ENCODE results near the gene CDH23. TPM values are rescaled to one million over a fixed set of nuclear protein-coding genes. Genes with fewer than 3 reads are reported as not detected.

CDH23 gene
- total RNA-seq, 1 donor from 2014 or later, result 9.4 TPM

DNA sequence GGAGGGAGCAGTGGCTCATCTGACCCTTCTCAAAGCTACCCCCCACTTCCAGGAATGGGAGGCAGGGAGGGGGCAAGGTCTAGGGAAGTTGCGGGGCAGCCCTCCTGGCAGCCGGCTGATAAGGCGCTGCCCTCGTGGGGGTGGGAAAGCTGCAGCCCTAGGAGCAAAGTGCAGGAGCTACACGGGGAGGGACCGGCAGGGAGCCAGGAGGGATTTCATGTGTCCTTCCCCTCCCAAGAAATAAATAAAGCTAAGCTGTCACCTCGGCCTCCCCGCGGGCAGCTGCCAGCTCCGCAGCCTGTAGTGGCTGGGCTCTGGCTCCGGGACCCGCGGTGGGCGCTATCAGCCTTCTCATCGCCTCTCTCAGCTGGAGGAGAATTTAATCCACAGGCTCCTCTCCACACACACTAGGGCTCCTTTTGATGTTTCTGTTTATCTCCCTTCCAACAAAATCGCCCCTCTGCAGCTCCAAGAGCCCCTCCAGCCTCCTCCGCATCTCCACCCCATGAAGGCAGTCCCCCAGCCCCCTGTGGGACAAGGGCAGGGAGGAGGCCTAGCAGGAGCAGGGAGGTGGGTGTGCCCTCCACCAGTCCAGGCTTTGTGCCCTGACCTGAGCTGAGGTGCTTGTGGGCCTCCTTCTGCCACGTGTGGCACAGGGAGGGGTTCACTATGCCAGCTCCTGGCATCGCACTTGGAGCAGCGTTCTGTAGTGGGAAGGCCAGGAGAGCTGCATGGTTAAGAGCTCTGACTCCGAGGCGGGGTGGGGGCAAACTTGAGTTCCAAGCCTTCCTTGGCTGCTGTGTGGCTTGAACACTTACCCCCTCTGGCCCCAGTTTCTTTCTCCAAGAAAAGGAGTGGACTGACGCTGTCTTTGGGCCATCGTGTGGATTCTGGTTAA lies 242.4 kb downstream of the CDH23 start:
- no peak for DNase-seq (ENCODE audit: extremely low spot score, unreplicated experiment)
- Mint-ChIP-seq H3K9me3 (no peaks in the 10 kb centered on the region), H3K4me1 (ENCODE audit: unreplicated experiment) (peaks cover 24% of the 10 kb centered on the region), H3K27me3 (peaks cover 20% of the 10 kb centered on the region), H3K4me3 (no peak overlapping the region), H3K27ac (no peak overlapping the region), H3K36me3 (no peaks in the 10 kb centered on the region)
- TF ChIP-seq, protein P1, sequence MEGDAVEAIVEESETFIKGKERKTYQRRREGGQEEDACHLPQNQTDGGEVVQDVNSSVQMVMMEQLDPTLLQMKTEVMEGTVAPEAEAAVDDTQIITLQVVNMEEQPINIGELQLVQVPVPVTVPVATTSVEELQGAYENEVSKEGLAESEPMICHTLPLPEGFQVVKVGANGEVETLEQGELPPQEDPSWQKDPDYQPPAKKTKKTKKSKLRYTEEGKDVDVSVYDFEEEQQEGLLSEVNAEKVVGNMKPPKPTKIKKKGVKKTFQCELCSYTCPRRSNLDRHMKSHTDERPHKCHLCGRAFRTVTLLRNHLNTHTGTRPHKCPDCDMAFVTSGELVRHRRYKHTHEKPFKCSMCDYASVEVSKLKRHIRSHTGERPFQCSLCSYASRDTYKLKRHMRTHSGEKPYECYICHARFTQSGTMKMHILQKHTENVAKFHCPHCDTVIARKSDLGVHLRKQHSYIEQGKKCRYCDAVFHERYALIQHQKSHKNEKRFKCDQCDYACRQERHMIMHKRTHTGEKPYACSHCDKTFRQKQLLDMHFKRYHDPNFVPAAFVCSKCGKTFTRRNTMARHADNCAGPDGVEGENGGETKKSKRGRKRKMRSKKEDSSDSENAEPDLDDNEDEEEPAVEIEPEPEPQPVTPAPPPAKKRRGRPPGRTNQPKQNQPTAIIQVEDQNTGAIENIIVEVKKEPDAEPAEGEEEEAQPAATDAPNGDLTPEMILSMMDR (conservative IDR thresholded peaks at IDR 0.05), result no peak

DNA sequence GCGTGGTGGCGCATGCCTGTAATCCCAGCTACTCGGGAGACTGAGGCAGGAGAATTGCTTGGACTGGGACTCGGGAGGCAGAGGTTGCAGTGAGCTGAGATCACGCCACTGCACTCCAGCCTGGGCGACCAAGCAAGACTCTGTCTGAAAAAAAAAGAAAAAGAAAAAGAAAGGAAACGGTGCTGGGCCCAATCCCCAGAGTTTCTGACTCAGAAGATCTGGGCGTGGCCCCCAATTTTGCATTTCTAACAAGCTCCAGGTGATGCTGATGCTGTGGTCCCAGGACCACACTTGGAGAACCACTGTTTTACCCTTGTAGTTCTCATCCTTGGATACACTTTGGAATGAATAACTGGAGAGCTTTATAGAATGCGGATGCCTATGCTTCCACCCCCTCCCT lies 243.9 kb downstream of the CDH23 start:
- Mint-ChIP-seq H3K4me1 (ENCODE audit: unreplicated experiment) (peaks cover 13% of the 10 kb centered on the region), H3K4me3 (no peak overlapping the region), H3K27me3 (peaks cover 8% of the 10 kb centered on the region), H3K27ac (no peak overlapping the region), H3K36me3 (no peaks in the 10 kb centered on the region), H3K9me3 (no peaks in the 10 kb centered on the region)
- DNase-seq (ENCODE audit: extremely low spot score, unreplicated experiment), result no peak
- TF ChIP-seq, protein P1 (conservative IDR thresholded peaks at IDR 0.05), result no peak

DNA sequence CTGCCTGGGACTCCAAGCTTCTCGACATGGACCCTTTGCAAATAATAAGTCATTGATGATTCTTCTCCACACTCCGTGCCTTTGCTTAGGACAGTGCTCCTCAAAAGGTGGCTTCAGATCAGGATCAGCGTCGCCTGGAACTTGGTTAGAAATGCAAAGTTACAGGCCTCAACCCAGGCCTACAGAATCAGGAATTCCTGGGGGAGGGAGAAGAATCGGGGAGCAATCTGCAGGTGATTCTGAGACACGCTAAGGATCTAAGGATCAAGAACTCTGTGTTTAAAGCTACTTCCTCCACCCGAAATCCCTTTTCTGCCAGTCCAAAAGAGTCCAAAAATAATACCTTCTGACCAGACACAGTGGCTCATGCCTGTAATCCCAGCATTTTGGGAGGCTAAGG lies 244.7 kb downstream of the CDH23 start:
- TF ChIP-seq, protein P1 (conservative IDR thresholded peaks at IDR 0.05), result no peak

DNA sequence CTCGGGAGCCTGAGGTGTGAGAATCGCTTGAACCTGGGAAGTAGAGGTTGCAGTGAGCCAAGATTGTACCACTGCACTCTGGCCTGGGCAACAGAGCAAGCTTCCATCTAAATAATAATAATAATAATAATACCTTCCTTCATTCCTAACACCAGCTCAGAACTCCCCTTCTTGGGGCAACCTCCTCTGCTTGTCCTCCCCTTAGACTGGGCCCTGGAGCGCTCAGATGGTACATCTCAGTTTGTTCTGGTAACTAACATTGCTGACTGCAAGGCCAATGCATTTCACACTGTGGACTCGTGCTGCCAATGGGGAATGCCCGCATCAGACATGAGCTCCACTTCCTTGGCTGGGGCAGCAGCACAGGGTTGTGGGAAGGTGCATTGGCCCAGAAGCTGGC lies 245.3 kb downstream of the CDH23 start:
- TF ChIP-seq, protein P1 (conservative IDR thresholded peaks at IDR 0.05), result no peak
- Mint-ChIP-seq H3K9me3 (no peaks in the 10 kb centered on the region), H3K4me3 (no peak overlapping the region), H3K4me1 (ENCODE audit: unreplicated experiment) (peaks cover 11% of the 10 kb centered on the region), H3K27ac (no peak overlapping the region), H3K27me3 (peaks cover 4% of the 10 kb centered on the region), H3K36me3 (no peaks in the 10 kb centered on the region)
- DNase-seq (ENCODE audit: extremely low spot score, unreplicated experiment), result no peak

More for the DNA sequence above, 244.7 kb downstream of the CDH23 start:
- Mint-ChIP-seq H3K36me3 (no peaks in the 10 kb centered on the region), H3K9me3 (no peaks in the 10 kb centered on the region), H3K27ac (no peak overlapping the region), H3K4me1 (ENCODE audit: unreplicated experiment) (peaks cover 11% of the 10 kb centered on the region), H3K4me3 (no peak overlapping the region), H3K27me3 (peaks cover 4% of the 10 kb centered on the region)
- no peak for DNase-seq (ENCODE audit: extremely low spot score, unreplicated experiment)

DNA sequence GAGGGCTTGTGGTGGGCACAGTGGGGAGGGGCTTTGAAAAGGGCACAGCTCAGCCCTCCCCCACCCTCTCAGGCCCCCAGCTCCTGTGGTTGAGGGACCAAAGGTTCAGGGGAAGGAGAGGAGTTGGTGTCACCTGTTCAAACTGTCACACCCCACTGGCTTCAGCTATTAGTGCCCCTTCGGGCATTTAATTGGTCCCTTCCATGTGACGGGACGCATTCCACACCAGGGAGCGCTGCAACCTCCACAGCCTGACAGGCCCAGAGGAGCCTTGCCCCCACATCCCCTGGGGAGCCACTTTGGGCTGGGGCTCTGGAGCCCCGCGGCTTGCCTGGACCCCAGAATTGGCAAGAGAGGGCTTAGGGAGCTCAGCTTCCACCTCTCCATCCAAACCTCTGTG lies 247.2 kb downstream of the CDH23 start:
- DNase-seq (ENCODE audit: extremely low spot score, unreplicated experiment), result no peak
- Mint-ChIP-seq H3K4me1 (ENCODE audit: unreplicated experiment) (peaks cover 9% of the 10 kb centered on the region), H3K9me3 (no peaks in the 10 kb centered on the region), H3K27me3 (no peaks in the 10 kb centered on the region), H3K27ac (no peak overlapping the region), H3K4me3 (no peak overlapping the region), H3K36me3 (no peaks in the 10 kb centered on the region)
- TF ChIP-seq, protein P1 (conservative IDR thresholded peaks at IDR 0.05), result no peak
